NAMALWA (cell line): ENCODE data around the gene HOXA6.

ENCODE experiments used
- DNase-seq: peaks from one replicate; pipeline ENCODE4 v3.0.0-alpha.2; 2015; ENCODE audit warnings: low spot score

HOXA6 gene

GRCh38 chr7:27172823-27173510, 25.4 kb upstream of the HOXA6 start:
- no peak for DNase-seq

DNA sequence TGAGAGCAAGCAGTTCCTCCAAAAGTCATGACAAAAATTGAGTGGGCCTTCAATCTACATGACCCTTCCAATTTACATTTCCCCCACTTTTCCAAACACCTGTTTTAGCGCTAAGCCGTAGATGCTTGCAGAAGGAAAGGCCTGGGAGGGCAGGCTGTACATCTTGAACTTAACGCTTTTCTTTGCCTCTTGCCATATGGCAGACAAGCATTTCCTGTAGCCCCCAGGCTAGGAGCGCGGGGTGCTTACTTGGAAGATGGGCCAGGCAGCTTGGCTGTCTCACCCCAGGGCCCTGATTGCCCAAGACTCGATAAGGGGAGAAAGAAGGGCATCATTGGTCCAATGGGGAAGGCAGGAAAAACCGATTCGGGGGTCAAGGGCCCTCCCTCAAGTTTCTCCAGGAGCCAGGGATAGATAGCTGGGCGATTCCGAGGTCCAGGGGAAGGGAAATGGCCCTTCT, 24.8 kb upstream of the HOXA6 start:
- no peak for DNase-seq

- no peak for DNase-seq
Measured at GRCh38 chr7:27171637-27172314, 24.2 kb upstream of the HOXA6 start.

DNA sequence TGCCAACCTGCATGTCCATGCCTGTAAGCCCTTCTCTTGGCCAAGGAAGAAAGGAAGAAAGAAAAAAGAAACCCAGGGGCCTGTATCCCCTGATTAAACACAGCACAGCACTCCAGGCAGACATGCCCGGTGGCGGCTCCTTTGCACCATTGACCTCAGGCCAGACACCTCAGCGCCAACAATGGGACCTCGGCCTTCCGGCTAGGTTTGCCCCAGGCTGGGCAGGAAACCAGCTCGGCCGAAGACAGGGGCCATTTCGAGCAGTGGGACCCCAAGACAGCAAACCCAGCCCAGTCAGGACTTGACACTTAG, 23.7 kb upstream of the HOXA6 start:
- DNase-seq, result no peak

GRCh38 chr7:27170426-27171324, 23.1 kb upstream of the HOXA6 start:
- no peak for DNase-seq

GRCh38 chr7:27169658-27170425, 22.3 kb upstream of the HOXA6 start:
- no peak for DNase-seq

DNA sequence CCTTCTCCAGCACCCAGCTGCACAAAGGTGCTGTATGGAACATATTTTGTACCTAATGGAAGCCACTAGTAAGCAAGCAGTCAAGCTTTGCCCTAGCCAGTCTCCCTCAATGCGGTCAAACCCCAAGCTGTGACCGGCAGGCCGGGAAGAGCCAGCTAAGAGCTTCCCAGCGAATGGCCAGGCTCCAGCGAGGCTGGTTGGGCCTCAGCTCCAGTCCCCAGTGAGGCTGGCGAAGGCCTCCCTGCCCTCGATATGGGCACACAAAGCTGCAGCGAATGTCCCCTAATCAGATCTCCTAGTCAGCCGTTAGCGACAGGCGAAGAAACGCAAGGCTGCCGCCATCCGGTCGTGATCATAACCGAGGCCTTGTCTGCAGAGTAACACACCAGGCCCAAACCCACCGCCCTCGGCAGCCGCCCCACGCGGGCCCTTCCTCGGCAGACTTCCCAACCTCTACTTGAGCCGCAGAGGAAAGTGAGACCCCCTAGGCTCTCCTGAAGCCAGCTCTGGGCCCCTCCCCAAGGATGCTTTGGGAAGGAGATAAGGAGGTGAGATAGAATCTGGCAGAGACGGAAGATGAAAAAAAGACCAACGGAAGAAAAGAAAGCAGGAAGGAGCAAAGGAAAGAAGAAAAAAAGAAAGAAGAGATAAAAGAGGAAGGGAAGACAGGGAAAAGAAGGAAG, 20.8 kb upstream of the HOXA6 start:
- no peak for DNase-seq

- DNase-seq, result no peak
Measured at GRCh38 chr7:27167916-27168264, 20.3 kb upstream of the HOXA6 start.

DNA sequence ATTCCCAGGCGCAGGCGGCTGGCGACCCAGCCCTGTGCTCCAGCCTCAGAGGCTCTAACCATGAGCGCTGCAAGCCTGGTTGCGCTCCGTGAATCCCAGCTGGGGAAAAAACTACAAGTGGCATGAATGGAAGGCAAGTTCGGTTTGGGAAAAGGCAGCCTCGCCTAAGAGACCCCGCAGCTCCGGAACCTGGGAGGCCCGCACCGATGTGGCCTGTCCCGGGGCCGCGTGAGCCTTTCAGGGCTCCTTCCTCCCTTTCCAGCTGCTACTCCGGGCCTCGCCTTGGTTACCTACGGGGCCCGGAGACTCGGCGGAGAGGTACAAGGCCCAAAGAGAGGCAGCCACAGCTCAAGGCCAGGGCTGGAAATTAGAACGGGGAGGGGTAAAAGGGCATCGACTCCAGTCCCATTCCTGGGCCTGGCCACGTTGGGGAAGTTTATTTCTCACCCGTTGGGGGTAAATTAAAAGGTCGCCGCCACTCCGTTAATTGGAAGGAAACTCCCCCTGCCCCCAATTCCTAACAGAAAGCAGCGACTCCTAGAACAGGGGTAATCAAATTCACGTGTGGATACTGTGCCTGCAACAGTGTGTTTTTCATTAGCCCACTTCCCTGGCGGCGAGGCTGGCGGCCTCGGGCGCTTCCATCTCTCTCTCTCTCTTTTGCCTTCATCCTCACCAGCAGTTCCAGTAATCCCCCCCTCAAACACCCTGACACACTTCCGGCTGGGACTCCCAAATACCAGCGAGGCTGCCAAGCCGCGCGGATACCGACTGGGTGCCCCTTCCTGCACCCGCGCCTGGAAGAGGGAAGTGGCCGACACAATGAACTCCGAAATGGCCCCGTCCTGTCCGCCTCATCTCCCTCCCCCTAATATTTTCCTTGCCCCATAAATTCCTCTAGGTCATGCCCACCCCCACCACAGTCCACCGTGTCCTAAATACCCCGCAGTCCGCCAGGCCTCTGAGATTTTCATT, 19.2 kb upstream of the HOXA6 start:
- DNase-seq, result no peak

GRCh38 chr7:27165996-27166530, 18.5 kb upstream of the HOXA6 start:
- DNase-seq, result no peak

DNA sequence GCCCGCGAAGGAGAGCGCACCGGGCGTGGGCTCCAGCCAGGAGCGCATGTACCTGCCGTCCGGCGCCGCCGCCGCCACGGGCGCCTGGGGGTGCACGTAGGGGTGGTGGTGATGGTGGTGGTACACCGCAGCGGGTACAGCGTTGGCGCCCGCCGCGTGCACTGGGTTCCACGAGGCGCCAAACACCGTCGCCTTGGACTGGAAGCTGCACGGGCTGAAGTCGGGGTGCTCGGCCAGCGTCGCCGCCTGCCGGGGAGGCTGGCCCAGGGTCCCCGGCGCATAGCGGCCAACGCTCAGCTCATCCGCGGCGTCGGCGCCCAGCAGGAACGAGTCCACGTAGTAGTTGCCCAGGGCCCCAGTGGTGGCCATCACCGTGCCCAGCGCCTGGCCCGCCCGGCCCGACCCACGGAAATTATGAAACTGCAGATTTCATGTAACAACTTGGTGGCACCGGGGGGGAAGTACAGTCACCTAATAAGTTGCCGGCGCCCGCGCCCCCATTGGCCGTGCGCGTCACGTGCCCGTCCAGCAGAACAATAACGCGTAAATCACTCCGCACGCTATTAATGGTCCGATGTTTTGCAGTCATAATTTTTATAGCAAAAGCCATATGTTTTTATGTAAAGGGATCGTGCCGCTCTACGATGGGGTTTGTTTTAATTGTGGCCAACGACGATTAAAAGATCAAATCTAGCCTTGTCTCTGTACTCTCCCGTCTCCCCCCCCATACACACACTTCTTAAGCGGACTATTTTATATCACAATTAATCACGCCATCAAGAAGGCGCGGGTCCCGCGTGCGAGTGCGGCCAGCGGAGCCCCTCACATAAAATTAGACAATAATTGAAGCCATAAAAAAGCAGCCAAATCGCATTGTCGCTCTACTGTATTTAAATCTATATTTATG, 17.8 kb upstream of the HOXA6 start, which contains the start of gene HOXA9:
Gene HOXA9, minus strand, starts transcription at position 449 of the 907 bp plus-strand sequence. Its CDS starts 80 bp downstream, at position 369.
- no peak for DNase-seq

- DNase-seq, result no peak
Measured at GRCh38 chr7:27164367-27165088, 17.0 kb upstream of the HOXA6 start.

GRCh38 chr7:27164045-27164366, 16.4 kb upstream of the HOXA6 start:
- no peak for DNase-seq

GRCh38 chr7:27163288-27164044, 15.9 kb upstream of the HOXA6 start:
- no peak for DNase-seq

- DNase-seq, result no peak
Measured at GRCh38 chr7:27162561-27163287, 15.2 kb upstream of the HOXA6 start.

DNA sequence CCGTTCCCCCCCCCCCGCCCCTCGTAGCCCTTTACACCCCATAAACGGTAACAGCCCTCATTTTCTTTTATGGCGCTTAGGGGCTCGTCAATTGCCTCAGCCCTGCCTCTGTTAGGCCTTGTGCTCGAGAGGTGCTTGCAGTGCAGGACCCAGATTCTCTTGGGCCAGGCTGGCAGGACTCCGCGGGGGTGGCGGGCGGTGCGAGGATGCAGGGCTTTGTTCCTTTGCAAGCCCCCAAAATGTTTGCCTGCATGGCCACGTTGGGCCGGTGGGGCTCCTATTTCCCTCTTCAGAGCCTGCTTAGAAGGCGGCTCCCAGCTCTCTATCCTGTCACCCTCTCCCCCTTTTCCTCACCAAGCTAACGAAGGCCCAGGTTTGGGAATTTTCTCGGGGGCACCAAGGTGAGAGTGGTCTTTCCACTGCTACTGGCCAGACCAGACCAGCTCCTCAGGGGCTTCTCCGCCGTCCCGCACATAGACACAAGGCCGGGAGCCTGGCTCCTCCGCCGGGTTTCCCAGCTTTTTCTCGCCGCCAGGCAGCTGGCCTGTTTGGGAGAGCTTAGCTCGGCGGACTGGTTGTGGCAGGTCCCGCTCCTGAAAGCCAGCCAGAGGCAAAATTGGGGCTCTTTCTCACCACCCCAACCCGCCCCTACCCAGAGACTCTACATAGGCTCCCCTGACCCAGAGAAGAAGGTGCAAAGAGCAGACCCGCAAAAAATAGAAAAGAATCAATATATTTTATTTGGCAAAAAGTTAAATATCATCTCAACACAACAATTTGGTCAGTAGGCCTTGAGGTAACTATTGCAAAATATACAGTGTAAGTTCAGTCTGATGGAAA, 14.4 kb upstream of the HOXA6 start:
- no peak for DNase-seq
